Esophagus (tissue), 2 donors: ENCODE results near the gene OBP2A. TPM values are rescaled to one million over a fixed set of nuclear protein-coding genes. Genes with fewer than 3 reads are reported as not detected.

Experiments
- H3K27ac ChIP-seq, 2 donors: one replicate each; pipeline ENCODE4 v1.5.1; 2013; ENCODE audit warnings: low read depth in 2 of 2, mild to moderate bottlenecking in 2 of 2, inconsistent platforms in 1 of 2, low read length in 1 of 2, moderate library complexity in 1 of 2
- H3K27me3 ChIP-seq, 2 donors: one replicate each; pipeline ENCODE4 v1.6.1; 2013; ENCODE audit warnings: low read length in 2 of 2, control low read depth in 1 of 2, mild to moderate bottlenecking in 1 of 2; ENCODE audit not compliant: insufficient read depth in 2 of 2, control insufficient read depth in 1 of 2
- H3K36me3 ChIP-seq, 2 donors: one replicate each; pipeline ENCODE4 v1.6.1; 2013; ENCODE audit warnings: low read length in 1 of 2; ENCODE audit not compliant: control insufficient read depth in 2 of 2, insufficient read depth in 2 of 2
- H3K4me1 ChIP-seq, 2 donors: one replicate each; pipeline ENCODE4 v1.6.1; 2013; ENCODE audit warnings: low read length in 1 of 2; ENCODE audit not compliant: control insufficient read depth in 2 of 2, insufficient read depth in 2 of 2
- H3K4me3 ChIP-seq, 2 donors: one replicate each; pipeline ENCODE4 v1.5.1; 2013; ENCODE audit warnings: low read length in 2 of 2, mild to moderate bottlenecking in 2 of 2, low read depth in 1 of 2, moderate library complexity in 1 of 2
- H3K9me3 ChIP-seq, 2 donors: one replicate each; pipeline ENCODE4 v1.6.1; 2013; ENCODE audit warnings: mild to moderate bottlenecking in 2 of 2, low read depth in 1 of 2, low read length in 1 of 2, moderate library complexity in 1 of 2; ENCODE audit not compliant: control insufficient read depth in 2 of 2, insufficient read depth in 1 of 2
- WGBS, 2 donors: extraction: QIAGEN DNeasy Blood & Tissue Kit; methylation state at CpG; one replicate each; pipeline ENCODE4 v1.1.7; 2013; 5-methylcytosine and 5-hydroxymethylcytosine counted together
- polyA plus RNA-seq, 2 donors: library from polyadenylated mRNA; stranded (reverse); fragments of 200-250 nt; gene quantifications; one replicate each; pipeline ENCODE4 v1.2.3, GENCODE V29; 2013
- donor health status: healthy with polysubstance abuse.
- donor health status: Bipolar disorder and iron deficiency.

Gene OBP2A
- polyA plus RNA-seq, 2 donors: not detected

DNA sequence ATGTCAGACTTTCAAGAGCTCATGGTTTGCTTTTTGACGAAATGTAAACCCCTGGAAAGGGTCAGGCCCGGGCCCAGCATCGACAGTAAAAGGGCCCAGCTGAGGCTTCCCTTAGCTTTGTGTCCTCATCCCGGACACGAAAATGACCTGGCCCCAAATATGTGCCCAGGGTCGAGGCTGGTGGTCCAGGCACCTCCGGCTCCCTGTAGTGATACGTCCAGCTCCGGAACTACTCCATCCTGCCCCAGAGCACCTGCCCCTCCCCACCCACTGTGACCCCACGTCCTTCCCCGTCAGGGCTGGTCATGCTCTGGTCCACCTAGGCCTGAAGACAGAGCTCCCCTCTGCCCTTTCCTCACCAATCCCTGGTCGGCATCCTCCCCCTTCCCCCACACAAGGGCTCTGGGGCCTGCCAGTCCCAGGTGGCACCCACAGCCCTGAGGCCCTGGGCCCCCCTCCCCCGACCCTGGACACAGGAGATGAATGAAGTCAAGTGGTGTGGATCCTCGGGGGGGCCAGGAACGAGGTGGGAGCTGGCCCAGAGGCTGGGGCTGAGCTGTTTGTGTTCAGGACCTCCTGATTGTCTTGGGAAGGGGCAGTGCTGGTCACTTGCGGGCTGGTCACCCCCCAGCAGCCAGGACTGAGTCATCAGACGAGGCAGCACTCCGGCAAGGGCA is 6.2 kb downstream of the OBP2A start:
- H3K36me3 ChIP-seq: no peaks in the 10 kb centered on the region
- H3K27ac ChIP-seq: no peak overlapping the region
- no peaks in the 10 kb centered on the region for H3K9me3 ChIP-seq
- WGBS, 2 donors: 67 to 75% methylated on average over 18 of the region's 18 CpGs
- H3K4me3 ChIP-seq: no peak overlapping the region
- no peaks in the 10 kb centered on the region for H3K27me3 ChIP-seq
- no peaks in the 10 kb centered on the region for H3K4me1 ChIP-seq

DNA sequence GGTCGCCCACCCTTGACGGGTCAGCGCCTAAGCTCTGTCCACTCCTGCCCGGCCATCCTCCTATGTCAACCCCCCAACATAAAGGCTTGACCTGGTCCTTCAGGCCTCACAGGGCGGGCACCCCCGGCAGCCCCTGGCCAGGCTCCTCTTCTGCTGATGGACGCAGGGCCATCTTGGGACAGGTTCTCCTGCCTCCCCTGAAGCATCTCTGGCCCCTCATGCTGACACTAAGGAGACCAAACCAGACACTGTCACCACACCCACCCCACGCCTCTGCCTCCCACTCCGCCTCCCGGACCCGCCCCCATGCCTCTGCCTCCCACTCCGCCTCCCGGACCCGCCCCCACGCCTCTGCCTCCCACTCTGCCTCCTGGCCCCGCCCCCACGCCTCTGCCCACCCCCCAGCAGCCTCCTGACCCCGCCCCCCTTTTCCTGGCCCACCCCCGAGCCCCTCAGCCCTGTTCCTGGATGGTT is 6.8 kb downstream of the OBP2A start:
- Histone ChIP-seq H3K9me3 (no peaks in the 10 kb centered on the region), H3K36me3 (no peaks in the 10 kb centered on the region), H3K4me1 (no peaks in the 10 kb centered on the region), H3K27ac (no peak overlapping the region), H3K27me3 (no peaks in the 10 kb centered on the region), H3K4me3 (no peak overlapping the region)
- WGBS, 2 donors: 84 to 86% methylated on average over 11 to 19 of the region's 19 CpGs

GRCh38 chr9:135554718-135555117 is 8.8 kb downstream of the OBP2A start:
- H3K27ac ChIP-seq: no peak overlapping the region
- no peak overlapping the region for H3K4me3 ChIP-seq
- 65 to 69% methylated on average over 4 of the region's 4 CpGs for WGBS, 2 donors
- H3K9me3 ChIP-seq: no peaks in the 10 kb centered on the region
- H3K27me3 ChIP-seq: no peaks in the 10 kb centered on the region
- H3K36me3 ChIP-seq: no peaks in the 10 kb centered on the region
- no peaks in the 10 kb centered on the region for H3K4me1 ChIP-seq

DNA sequence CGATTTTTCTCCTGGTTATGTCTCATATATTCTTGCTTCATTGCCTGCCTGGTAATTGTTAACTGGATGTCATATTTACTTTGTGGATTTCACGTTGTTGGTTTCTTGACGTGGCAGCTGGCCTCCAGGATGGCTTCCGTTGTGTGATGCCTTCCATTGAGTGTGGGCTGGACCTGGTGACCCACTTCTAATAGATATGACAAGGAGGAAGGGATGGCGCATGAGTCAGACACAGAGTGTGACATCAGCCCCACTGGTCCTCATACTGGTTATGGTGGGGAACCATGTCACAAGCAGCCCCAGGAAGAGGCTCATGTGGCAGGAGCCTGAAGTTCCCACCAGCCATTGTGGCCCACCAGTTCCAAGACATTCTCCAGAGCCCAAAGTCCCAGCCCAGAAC is 9.3 kb downstream of the OBP2A start:
- Histone ChIP-seq H3K9me3 (no peaks in the 10 kb centered on the region), H3K27me3 (no peaks in the 10 kb centered on the region), H3K27ac (no peak overlapping the region), H3K36me3 (no peaks in the 10 kb centered on the region), H3K4me1 (no peaks in the 10 kb centered on the region), H3K4me3 (no peak overlapping the region)
- WGBS, 2 donors: 79 to 82% methylated on average over 5 of the region's 5 CpGs

DNA sequence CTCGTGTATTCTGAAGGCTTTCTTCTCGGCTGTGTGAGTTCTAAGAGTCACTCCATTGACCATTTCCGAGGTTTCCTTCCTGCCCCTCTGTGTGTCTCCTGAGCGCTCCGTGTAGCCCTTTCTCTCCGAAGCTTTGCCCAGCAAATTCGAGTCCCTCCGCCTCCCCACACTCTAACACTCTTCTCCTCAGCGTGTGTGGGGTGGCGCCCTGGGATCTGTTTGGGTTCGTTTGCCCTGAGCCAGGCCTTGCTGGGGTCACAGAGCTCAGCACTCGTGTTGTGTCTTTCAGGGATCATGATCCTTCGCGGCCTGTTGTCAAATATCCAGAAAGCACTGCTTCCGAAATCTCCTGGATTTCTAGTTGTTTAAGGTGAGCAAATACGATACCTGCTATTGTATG is 10.0 kb downstream of the OBP2A start:
- no peaks in the 10 kb centered on the region for H3K27me3 ChIP-seq
- no peaks in the 10 kb centered on the region for H3K9me3 ChIP-seq
- H3K36me3 ChIP-seq: no peaks in the 10 kb centered on the region
- no peaks in the 10 kb centered on the region for H3K4me1 ChIP-seq
- no peak overlapping the region for H3K27ac ChIP-seq
- 73 to 74% methylated on average over 16 of the region's 16 CpGs for WGBS, 2 donors
- no peak overlapping the region for H3K4me3 ChIP-seq

DNA sequence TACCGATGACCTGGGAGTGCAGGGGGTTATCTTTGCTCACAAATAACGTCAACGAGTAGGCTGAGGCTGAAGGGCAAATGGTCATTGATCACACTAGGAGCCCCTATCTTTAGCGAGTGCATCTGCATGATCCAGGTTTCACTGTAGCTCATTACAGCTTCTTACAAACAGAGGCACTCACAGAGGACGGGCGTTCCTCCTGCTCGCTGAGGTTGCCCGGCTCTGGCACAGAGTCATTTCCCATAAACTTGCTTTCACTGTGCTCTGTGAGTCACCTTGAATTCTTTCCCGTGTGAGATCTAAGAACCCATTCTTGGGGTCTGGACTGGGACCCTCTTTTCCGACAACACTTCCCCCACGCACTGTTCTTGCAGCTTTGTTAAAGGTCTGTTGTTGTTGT is 13.7 kb downstream of the OBP2A start:
- WGBS, 2 donors: 44 to 47% methylated on average over 11 of the region's 11 CpGs
- Histone ChIP-seq H3K4me1 (no peaks in the 10 kb centered on the region), H3K4me3 (no peak overlapping the region), H3K27me3 (no peaks in the 10 kb centered on the region), H3K27ac (no peak overlapping the region), H3K9me3 (no peaks in the 10 kb centered on the region), H3K36me3 (no peaks in the 10 kb centered on the region)

- H3K27me3 ChIP-seq: no peaks in the 10 kb centered on the region
- no peaks in the 10 kb centered on the region for H3K36me3 ChIP-seq
- no peaks in the 10 kb centered on the region for H3K9me3 ChIP-seq
- no peak within 1 kb of the TSS for H3K4me3 ChIP-seq
- H3K4me1 ChIP-seq: peaks cover 0 to 2% of the 10 kb centered on the region in 2 donors
- 80 to 83% methylated on average over 20 of the region's 20 CpGs for WGBS, 2 donors
- H3K27ac ChIP-seq: no peak within 1 kb of the TSS
Measured at GRCh38 chr9:135561391-135562234, 15.7 kb downstream of the OBP2A start, which contains the start of gene PAEP. PAEP (plus strand) TSS chr9:135561756.

DNA sequence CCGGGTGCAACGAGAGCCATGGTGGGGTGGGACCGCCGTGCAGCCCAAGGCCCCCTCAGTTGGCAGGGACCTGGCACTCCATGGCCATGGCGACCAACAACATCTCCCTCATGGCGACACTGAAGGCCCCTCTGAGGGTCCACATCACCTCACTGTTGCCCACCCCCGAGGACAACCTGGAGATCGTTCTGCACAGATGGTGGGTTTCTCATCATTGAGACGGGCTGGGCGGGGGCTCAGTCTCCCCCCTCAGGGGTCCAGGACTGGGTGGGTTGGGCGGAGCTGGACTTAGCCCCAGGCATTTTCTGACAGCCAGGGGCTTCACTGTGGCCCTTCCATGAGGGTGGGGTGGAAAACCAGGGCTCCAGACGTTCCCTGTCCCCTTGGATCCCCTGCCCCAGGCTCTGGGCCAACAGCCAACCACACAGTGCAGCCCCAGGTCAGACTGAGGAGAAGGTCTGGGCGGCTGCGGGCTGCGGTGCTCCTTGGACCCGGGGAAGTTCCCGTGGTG is 16.4 kb downstream of the OBP2A start:
- Histone ChIP-seq H3K27ac (no peak overlapping the region), H3K4me1 (peaks cover 0 to 2% of the 10 kb centered on the region in 2 donors), H3K36me3 (no peaks in the 10 kb centered on the region), H3K27me3 (no peaks in the 10 kb centered on the region), H3K9me3 (no peaks in the 10 kb centered on the region), H3K4me3 (no peak overlapping the region)
- WGBS, 2 donors: 82 to 85% methylated on average over 17 of the region's 17 CpGs

- Histone ChIP-seq H3K27ac (no peak overlapping the region), H3K4me1 (peaks cover 0 to 2% of the 10 kb centered on the region in 2 donors), H3K4me3 (no peak overlapping the region), H3K9me3 (peaks cover 0 to 2% of the 10 kb centered on the region in 2 donors), H3K36me3 (no peaks in the 10 kb centered on the region), H3K27me3 (no peaks in the 10 kb centered on the region)
- WGBS, 2 donors: 64 to 67% methylated on average over 1 of the region's 1 CpG
Measured at GRCh38 chr9:135563039-135563476, 17.1 kb downstream of the OBP2A start.
